Activated T-cell treated with anti-CD3 and anti-CD28 coated beads, Interleukin-2, amount 50 U/mL, for 24 hours (primary cell): ENCODE data around the gene ATP9B.

Source experiments
- DNase-seq: peaks from one replicate; pipeline ENCODE4 v3.0.0-alpha.2; 2020
- H3K27ac Mint-ChIP-seq: 2 replicates; pipeline ENCODE4 v1.8.0; 2020; ENCODE audit warnings: mild to moderate bottlenecking, mixed read lengths
- H3K27me3 Mint-ChIP-seq: 2 replicates; pipeline ENCODE4 v1.8.0; 2020; ENCODE audit warnings: mixed read lengths
- H3K36me3 Mint-ChIP-seq: 2 replicates; pipeline ENCODE4 v1.8.0; 2020; ENCODE audit warnings: low read depth, mixed read lengths
- H3K4me1 Mint-ChIP-seq: 2 replicates; pipeline ENCODE4 v1.8.0; 2020; ENCODE audit warnings: low read depth, mixed read lengths
- H3K4me3 Mint-ChIP-seq: 2 replicates; pipeline ENCODE4 v1.8.0; 2020; ENCODE audit warnings: mild to moderate bottlenecking, moderate library complexity, mixed read lengths
- H3K9me3 Mint-ChIP-seq: 2 replicates; pipeline ENCODE4 v1.8.0; 2020; ENCODE audit warnings: mixed read lengths

Gene ATP9B

GRCh38 chr18:79095216-79095615 lies 26.0 kb downstream of the ATP9B start:
- H3K4me1 Mint-ChIP-seq = peaks cover 51% of the 10 kb centered on the region
- H3K27me3 Mint-ChIP-seq = no peaks in the 10 kb centered on the region
- peaks cover 42% of the 10 kb centered on the region for H3K36me3 Mint-ChIP-seq
- DNase-seq = no peak
- H3K27ac Mint-ChIP-seq = no peak overlapping the region
- peaks cover 11% of the 10 kb centered on the region for H3K9me3 Mint-ChIP-seq
- H3K4me3 Mint-ChIP-seq = no peak overlapping the region

- Mint-ChIP-seq H3K9me3 (peaks cover 7% of the 10 kb centered on the region), H3K36me3 (peaks cover 68% of the 10 kb centered on the region), H3K27me3 (no peaks in the 10 kb centered on the region), H3K4me1 (peaks cover 33% of the 10 kb centered on the region), H3K4me3 (no peak overlapping the region), H3K27ac (no peak overlapping the region)
- DNase-seq = no peak
Measured at GRCh38 chr18:79100944-79101343, 31.8 kb downstream of the ATP9B start.

- H3K4me3 Mint-ChIP-seq = no peak overlapping the region
- no peak for DNase-seq
- peaks cover 7% of the 10 kb centered on the region for H3K9me3 Mint-ChIP-seq
- H3K27me3 Mint-ChIP-seq = no peaks in the 10 kb centered on the region
- H3K36me3 Mint-ChIP-seq = peaks cover 70% of the 10 kb centered on the region
- peaks cover 46% of the 10 kb centered on the region for H3K4me1 Mint-ChIP-seq
- H3K27ac Mint-ChIP-seq = no peak overlapping the region
Measured at GRCh38 chr18:79102886-79103285, 33.7 kb downstream of the ATP9B start.

- no peak for DNase-seq
- H3K27ac Mint-ChIP-seq = no peak overlapping the region
- no peaks in the 10 kb centered on the region for H3K27me3 Mint-ChIP-seq
- H3K4me3 Mint-ChIP-seq = no peak overlapping the region
- H3K36me3 Mint-ChIP-seq = peaks cover 67% of the 10 kb centered on the region
- H3K4me1 Mint-ChIP-seq = peaks cover 56% of the 10 kb centered on the region
- peaks cover 2% of the 10 kb centered on the region for H3K9me3 Mint-ChIP-seq
Measured at GRCh38 chr18:79104137-79104536, 34.9 kb downstream of the ATP9B start.

GRCh38 chr18:79105455-79105854 lies 36.3 kb downstream of the ATP9B start:
- Mint-ChIP-seq H3K9me3 (no peaks in the 10 kb centered on the region), H3K27me3 (no peaks in the 10 kb centered on the region), H3K4me3 (no peak overlapping the region), H3K4me1 (peaks cover 56% of the 10 kb centered on the region), H3K27ac (peak overlapping the region; percentile 1), H3K36me3 (peaks cover 69% of the 10 kb centered on the region)
- no peak for DNase-seq

- no peak overlapping the region for H3K4me3 Mint-ChIP-seq
- no peaks in the 10 kb centered on the region for H3K9me3 Mint-ChIP-seq
- H3K27ac Mint-ChIP-seq = no peak overlapping the region
- H3K27me3 Mint-ChIP-seq = no peaks in the 10 kb centered on the region
- H3K4me1 Mint-ChIP-seq = peaks cover 53% of the 10 kb centered on the region
- DNase-seq = no peak
- H3K36me3 Mint-ChIP-seq = peaks cover 62% of the 10 kb centered on the region
Measured at GRCh38 chr18:79106084-79106483, 36.9 kb downstream of the ATP9B start.

GRCh38 chr18:79107886-79108285 lies 38.7 kb downstream of the ATP9B start:
- H3K4me3 Mint-ChIP-seq = no peak overlapping the region
- peak overlapping the region; percentile 27 for H3K27ac Mint-ChIP-seq
- H3K36me3 Mint-ChIP-seq = peaks cover 55% of the 10 kb centered on the region
- no peak for DNase-seq
- H3K9me3 Mint-ChIP-seq = no peaks in the 10 kb centered on the region
- H3K4me1 Mint-ChIP-seq = peaks cover 47% of the 10 kb centered on the region
- no peaks in the 10 kb centered on the region for H3K27me3 Mint-ChIP-seq

- Mint-ChIP-seq H3K4me3 (no peak overlapping the region), H3K36me3 (peaks cover 54% of the 10 kb centered on the region), H3K27me3 (no peaks in the 10 kb centered on the region), H3K27ac (no peak overlapping the region), H3K4me1 (peaks cover 40% of the 10 kb centered on the region), H3K9me3 (no peaks in the 10 kb centered on the region)
- DNase-seq = no peak
Measured at GRCh38 chr18:79108549-79109215, 39.5 kb downstream of the ATP9B start.

- no peak overlapping the region for H3K27ac Mint-ChIP-seq
- H3K4me1 Mint-ChIP-seq = peaks cover 19% of the 10 kb centered on the region
- no peaks in the 10 kb centered on the region for H3K27me3 Mint-ChIP-seq
- DNase-seq = no peak
- no peak overlapping the region for H3K4me3 Mint-ChIP-seq
- no peaks in the 10 kb centered on the region for H3K9me3 Mint-ChIP-seq
- H3K36me3 Mint-ChIP-seq = peaks cover 52% of the 10 kb centered on the region
Measured at GRCh38 chr18:79111483-79111882, 42.3 kb downstream of the ATP9B start.

- Mint-ChIP-seq H3K4me1 (peaks cover 3% of the 10 kb centered on the region), H3K27me3 (no peaks in the 10 kb centered on the region), H3K4me3 (no peak overlapping the region), H3K27ac (no peak overlapping the region), H3K9me3 (no peaks in the 10 kb centered on the region), H3K36me3 (peaks cover 51% of the 10 kb centered on the region)
- no peak for DNase-seq
Measured at GRCh38 chr18:79117385-79117784, 48.2 kb downstream of the ATP9B start.

GRCh38 chr18:79117788-79118187 lies 48.6 kb downstream of the ATP9B start:
- Mint-ChIP-seq H3K27me3 (no peaks in the 10 kb centered on the region), H3K4me3 (no peak overlapping the region), H3K36me3 (peaks cover 55% of the 10 kb centered on the region), H3K4me1 (peaks cover 3% of the 10 kb centered on the region), H3K9me3 (no peaks in the 10 kb centered on the region), H3K27ac (no peak overlapping the region)
- DNase-seq = no peak

- Mint-ChIP-seq H3K4me1 (peaks cover 7% of the 10 kb centered on the region), H3K4me3 (no peak overlapping the region), H3K36me3 (peaks cover 59% of the 10 kb centered on the region), H3K27ac (no peak overlapping the region), H3K9me3 (no peaks in the 10 kb centered on the region), H3K27me3 (no peaks in the 10 kb centered on the region)
- no peak for DNase-seq
Measured at GRCh38 chr18:79118797-79119196, 49.6 kb downstream of the ATP9B start.

- H3K27ac Mint-ChIP-seq = no peak overlapping the region
- H3K9me3 Mint-ChIP-seq = no peaks in the 10 kb centered on the region
- no peaks in the 10 kb centered on the region for H3K27me3 Mint-ChIP-seq
- H3K4me1 Mint-ChIP-seq = peaks cover 9% of the 10 kb centered on the region
- H3K4me3 Mint-ChIP-seq = no peak overlapping the region
- DNase-seq = no peak
- H3K36me3 Mint-ChIP-seq = peaks cover 66% of the 10 kb centered on the region
Measured at GRCh38 chr18:79121746-79122474, 52.7 kb downstream of the ATP9B start.

- H3K27ac Mint-ChIP-seq = no peak overlapping the region
- H3K4me3 Mint-ChIP-seq = no peak overlapping the region
- DNase-seq = no peak
- H3K9me3 Mint-ChIP-seq = no peaks in the 10 kb centered on the region
- no peaks in the 10 kb centered on the region for H3K27me3 Mint-ChIP-seq
- peaks cover 75% of the 10 kb centered on the region for H3K36me3 Mint-ChIP-seq
- H3K4me1 Mint-ChIP-seq = peaks cover 9% of the 10 kb centered on the region
Measured at GRCh38 chr18:79123948-79124347, 54.8 kb downstream of the ATP9B start.

- Mint-ChIP-seq H3K36me3 (peaks cover 76% of the 10 kb centered on the region), H3K4me3 (no peak overlapping the region), H3K4me1 (no peaks in the 10 kb centered on the region), H3K9me3 (no peaks in the 10 kb centered on the region), H3K27me3 (no peaks in the 10 kb centered on the region), H3K27ac (no peak overlapping the region)
- DNase-seq = no peak
Measured at GRCh38 chr18:79129120-79129519, 59.9 kb downstream of the ATP9B start.
